ENCODE measurements around the gene STX11. TPM values are rescaled to one million over a fixed set of nuclear protein-coding genes. Genes with fewer than 3 reads are reported as not detected.
"Not testable (repeated sequence)": the region's sequence is repeated elsewhere in the genome, so short reads cannot be mapped to it uniquely, and the experiment has no call there.

Gene STX11
- total and polyA plus RNA-seq, 2 experiments from 2014 or later = 1.1 to 2.2 TPM

GRCh38 chr6:144131248-144131709, 19.0 kb upstream of the STX11 start:
- no peaks in the 10 kb centered on the region for H3K27me3 ChIP-seq (replicated peaks; ENCODE audit: insufficient read depth)
- no peaks in the 10 kb centered on the region for H3K36me3 ChIP-seq (ENCODE audit: low read depth)
- in situ Hi-C loops (cut with MboI) = no loop called here
- no peak overlapping the region for H2AFZ ChIP-seq
- H3K9me2 ChIP-seq (ENCODE audit: insufficient read depth) = no peaks in the 10 kb centered on the region
- DNase-seq = peak; percentile 83
- peaks cover 11% of the 10 kb centered on the region for H3K4me1 ChIP-seq (ENCODE audit: insufficient read depth)
- no peak overlapping the region for H3K9ac ChIP-seq
- H4K20me1 ChIP-seq (ENCODE audit: insufficient read depth) = no peaks in the 10 kb centered on the region
- H3F3A ChIP-seq (ENCODE audit: insufficient read depth) = peaks cover 12% of the 10 kb centered on the region
- WGBS, 2 experiments (ENCODE audit: low coverage in 1 of 2, low lambda C conversion rate in 2 of 2, missing lambda C conversion rate in 2 of 2) = 0% methylated on average over 1 of the region's 1 CpG
- no peaks in the 10 kb centered on the region for H3K79me2 ChIP-seq (ENCODE audit: insufficient read depth)
- TF ChIP-seq EZH2 (IDR thresholded peaks at IDR 0.05; ENCODE audit: insufficient read depth, poor library complexity, severe bottlenecking) = no peak
- TF ChIP-seq EZH2phosphoT487 (IDR thresholded peaks at IDR 0.05; ENCODE audit: insufficient read depth, low read depth) = no peak
- H3K27ac ChIP-seq = no peak overlapping the region
- H3K9me3 ChIP-seq (ENCODE audit: low read depth) = no peaks in the 10 kb centered on the region
- no peak overlapping the region for H3K4me3 ChIP-seq
- peak overlapping the region; percentile 41 for H3K4me2 ChIP-seq (ENCODE audit: unreplicated experiment)

GRCh38 chr6:144132167-144132690, 18.1 kb upstream of the STX11 start:
- H3K27ac ChIP-seq; H3K4me3 ChIP-seq; H4K20me1 ChIP-seq (ENCODE audit: insufficient read depth); H3K27me3 ChIP-seq (replicated peaks; ENCODE audit: insufficient read depth); H3K4me2 ChIP-seq (ENCODE audit: unreplicated experiment); H3K36me3 ChIP-seq (ENCODE audit: low read depth); H3K9me3 ChIP-seq (ENCODE audit: low read depth); H3K79me2 ChIP-seq (ENCODE audit: insufficient read depth); in situ Hi-C loops (cut with MboI); DNase-seq; H3K9me2 ChIP-seq (ENCODE audit: insufficient read depth); H2AFZ ChIP-seq; H3K9ac ChIP-seq: not testable (repeated sequence)
- Histone ChIP-seq H3K4me1 (ENCODE audit: insufficient read depth) (peaks cover 11% of the 10 kb centered on the region), H3F3A (ENCODE audit: insufficient read depth) (peaks cover 12% of the 10 kb centered on the region)

GRCh38 chr6:144133225-144133821, 17.0 kb upstream of the STX11 start:
- Histone ChIP-seq H3K9ac (no peak overlapping the region), H3K27me3 (replicated peaks; ENCODE audit: insufficient read depth) (no peaks in the 10 kb centered on the region), H4K20me1 (ENCODE audit: insufficient read depth) (no peaks in the 10 kb centered on the region), H3K27ac (no peak overlapping the region), H3F3A (ENCODE audit: insufficient read depth) (peaks cover 12% of the 10 kb centered on the region), H3K4me3 (no peak overlapping the region), H3K4me1 (ENCODE audit: insufficient read depth) (peaks cover 11% of the 10 kb centered on the region), H3K9me2 (ENCODE audit: insufficient read depth) (no peaks in the 10 kb centered on the region), H3K36me3 (ENCODE audit: low read depth) (no peaks in the 10 kb centered on the region), H3K4me2 (ENCODE audit: unreplicated experiment) (no peak overlapping the region), H3K79me2 (ENCODE audit: insufficient read depth) (no peaks in the 10 kb centered on the region), H2AFZ (no peak overlapping the region), H3K9me3 (ENCODE audit: low read depth) (no peaks in the 10 kb centered on the region)
- no peak for DNase-seq
- no peak for TF ChIP-seq EZH2 (IDR thresholded peaks at IDR 0.05; ENCODE audit: insufficient read depth, poor library complexity, severe bottlenecking)
- TF ChIP-seq EZH2phosphoT487 (IDR thresholded peaks at IDR 0.05; ENCODE audit: insufficient read depth, low read depth) = no peak
- WGBS, 2 experiments (ENCODE audit: low coverage in 1 of 2, low lambda C conversion rate in 2 of 2, missing lambda C conversion rate in 2 of 2) = 97% methylated on average over 5 of the region's 5 CpGs
- in situ Hi-C loops (cut with MboI) = no loop called here

GRCh38 chr6:144134176-144134575, 16.1 kb upstream of the STX11 start:
- peaks cover 12% of the 10 kb centered on the region for H3F3A ChIP-seq (ENCODE audit: insufficient read depth)
- no peaks in the 10 kb centered on the region for H3K9me3 ChIP-seq (ENCODE audit: low read depth)
- peaks cover 11% of the 10 kb centered on the region for H3K4me1 ChIP-seq (ENCODE audit: insufficient read depth)
- H3K4me3 ChIP-seq = no peak overlapping the region
- no peak overlapping the region for H3K9ac ChIP-seq
- H2AFZ ChIP-seq = no peak overlapping the region
- H3K9me2 ChIP-seq (ENCODE audit: insufficient read depth) = no peaks in the 10 kb centered on the region
- no peak overlapping the region for H3K4me2 ChIP-seq (ENCODE audit: unreplicated experiment)
- H4K20me1 ChIP-seq (ENCODE audit: insufficient read depth) = no peaks in the 10 kb centered on the region
- no peak overlapping the region for H3K27ac ChIP-seq
- no peaks in the 10 kb centered on the region for H3K27me3 ChIP-seq (replicated peaks; ENCODE audit: insufficient read depth)
- in situ Hi-C loops (cut with MboI) = no loop called here
- H3K36me3 ChIP-seq (ENCODE audit: low read depth) = no peaks in the 10 kb centered on the region
- TF ChIP-seq EZH2 (IDR thresholded peaks at IDR 0.05; ENCODE audit: insufficient read depth, poor library complexity, severe bottlenecking) (no peak), EZH2phosphoT487 (IDR thresholded peaks at IDR 0.05; ENCODE audit: insufficient read depth, low read depth) (no peak)
- peak; percentile 52 for DNase-seq
- no peaks in the 10 kb centered on the region for H3K79me2 ChIP-seq (ENCODE audit: insufficient read depth)
- WGBS, 2 experiments (ENCODE audit: low coverage in 1 of 2, low lambda C conversion rate in 2 of 2, missing lambda C conversion rate in 2 of 2) = 47 to 55% methylated on average over 2 of the region's 2 CpGs

- no peaks in the 10 kb centered on the region for H4K20me1 ChIP-seq (ENCODE audit: insufficient read depth)
- H3K4me1 ChIP-seq (ENCODE audit: insufficient read depth) = peaks cover 11% of the 10 kb centered on the region
- DNase-seq = no peak
- in situ Hi-C loops (cut with MboI) = no loop called here
- peaks cover 12% of the 10 kb centered on the region for H3F3A ChIP-seq (ENCODE audit: insufficient read depth)
- TF ChIP-seq EZH2phosphoT487 (IDR thresholded peaks at IDR 0.05; ENCODE audit: insufficient read depth, low read depth) (no peak), EZH2 (IDR thresholded peaks at IDR 0.05; ENCODE audit: insufficient read depth, poor library complexity, severe bottlenecking) (no peak)
- no peaks in the 10 kb centered on the region for H3K9me2 ChIP-seq (ENCODE audit: insufficient read depth)
- no peaks in the 10 kb centered on the region for H3K79me2 ChIP-seq (ENCODE audit: insufficient read depth)
- H3K27ac ChIP-seq = no peak overlapping the region
- H3K36me3 ChIP-seq (ENCODE audit: low read depth) = no peaks in the 10 kb centered on the region
- H3K4me3 ChIP-seq = no peak overlapping the region
- no peak overlapping the region for H2AFZ ChIP-seq
- no peak overlapping the region for H3K9ac ChIP-seq
- H3K27me3 ChIP-seq (replicated peaks; ENCODE audit: insufficient read depth) = no peaks in the 10 kb centered on the region
- 54 to 56% methylated on average over 2 of the region's 2 CpGs for WGBS, 2 experiments (ENCODE audit: low coverage in 1 of 2, low lambda C conversion rate in 2 of 2, missing lambda C conversion rate in 2 of 2)
- no peaks in the 10 kb centered on the region for H3K9me3 ChIP-seq (ENCODE audit: low read depth)
- no peak overlapping the region for H3K4me2 ChIP-seq (ENCODE audit: unreplicated experiment)
These were observed 15.6 kb upstream of the STX11 start for GRCh38 chr6:144134737-144135136.

All from GM23248 (cell line).